Astrocyte (in vitro differentiated cells and primary cell): ENCODE results near the gene GALNT8.

ENCODE experiments used
- CTCF ChIP-seq: IDR thresholded peaks from 2 replicates; pipeline ENCODE4 v1.5.1; 2011; ENCODE audit warnings: low read depth, mild to moderate bottlenecking, inconsistent platforms, low read length, moderate library complexity; ENCODE audit not compliant: insufficient read depth
- EZH2 ChIP-seq: IDR thresholded peaks from 2 replicates; pipeline ENCODE4 v1.6.1; 2012; ENCODE audit warnings: mild to moderate bottlenecking, low read length, inconsistent platforms; ENCODE audit not compliant: insufficient read depth

- TF ChIP-seq CTCF (no peak), EZH2 (no peak)
Observed at GRCh38 chr12:4768341-4768740, 48.1 kb downstream of the GALNT8 start.
